Hepatocyte (in vitro differentiated cells): ENCODE measurements around the gene TMIE. TPM values are rescaled to one million over a fixed set of nuclear protein-coding genes. Genes with fewer than 3 reads are reported as not detected.

ENCODE experiments used
- DNase-seq: peaks from one replicate; pipeline ENCODE4 v3.0.0-alpha.2; 2016; ENCODE audit warnings: low spot score
- H2AFZ ChIP-seq: fragments of 200-600 bp; sonication (generic); 2 replicates; pipeline ENCODE4 v1.6.0; 2016; ENCODE audit warnings: antibody characterized with exemption, mild to moderate bottlenecking
- H3K27ac ChIP-seq: fragments of 200-600 bp; sonication (generic); 2 replicates; pipeline ENCODE4 v1.5.1; 2016; ENCODE audit warnings: mild to moderate bottlenecking
- H3K27me3 ChIP-seq: fragments of 200-600 bp; sonication (generic); 2 replicates; pipeline ENCODE4 v1.6.1; 2016
- H3K36me3 ChIP-seq: fragments of 200-600 bp; sonication (generic); replicated peaks from 2 replicates; pipeline ENCODE4 v1.5.1; 2016; ENCODE audit warnings: low read depth; ENCODE audit not compliant: insufficient read depth
- H3K4me1 ChIP-seq: fragments of 200-600 bp; sonication (generic); 2 replicates; pipeline ENCODE4 v1.5.1; 2016; ENCODE audit warnings: mild to moderate bottlenecking, moderate library complexity; ENCODE audit not compliant: insufficient read depth
- H3K4me2 ChIP-seq: fragments of 200-600 bp; sonication (generic); 2 replicates; pipeline ENCODE4 v1.6.0; 2016
- H3K4me3 ChIP-seq: fragments of 200-600 bp; sonication (generic); 2 replicates; pipeline ENCODE4 v1.5.1; 2016; ENCODE audit warnings: mild to moderate bottlenecking
- H3K79me2 ChIP-seq: fragments of 200-600 bp; sonication (generic); 2 replicates; pipeline ENCODE4 v1.6.0; 2017; ENCODE audit warnings: mild to moderate bottlenecking
- H3K9me2 ChIP-seq: fragments of 200-600 bp; sonication (generic); replicated peaks from 2 replicates; pipeline ENCODE4 v1.6.0; 2017; ENCODE audit warnings: mild to moderate bottlenecking; ENCODE audit not compliant: insufficient read depth
- H3K9me3 ChIP-seq: fragments of 200-600 bp; sonication (generic); 2 replicates; pipeline ENCODE4 v1.5.1; 2016; ENCODE audit warnings: low read depth, mild to moderate bottlenecking
- H4K20me1 ChIP-seq: fragments of 200-600 bp; sonication (generic); 2 replicates; pipeline ENCODE4 v1.6.0; 2016; ENCODE audit warnings: mild to moderate bottlenecking; ENCODE audit not compliant: insufficient read depth, poor library complexity, severe bottlenecking
- CTCF ChIP-seq: fragments of 200-600 bp; sonication (generic); IDR thresholded peaks from 2 replicates; pipeline ENCODE4 v1.5.1; 2016; ENCODE audit warnings: antibody characterized with exemption, mild to moderate bottlenecking; ENCODE audit not compliant: poor library complexity
- EZH2 ChIP-seq: fragments of 200-600 bp; sonication (generic); IDR thresholded peaks from 2 replicates; pipeline ENCODE4 v1.6.1; 2016; ENCODE audit warnings: antibody characterized with exemption, mild to moderate bottlenecking, borderline replicate concordance
- EZH2phosphoT487 ChIP-seq: fragments of 200-600 bp; sonication (generic); IDR thresholded peaks from one replicate; pipeline ENCODE4 v1.6.1; 2018; ENCODE audit warnings: antibody characterized with exemption, mild to moderate bottlenecking, low read depth, moderate library complexity; ENCODE audit not compliant: unreplicated experiment, severe bottlenecking
- WGBS: methylation state at CpG from one replicate; pipeline ENCODE4 v1.1.6; 2016; ENCODE audit warnings: low lambda C conversion rate; ENCODE audit errors: missing lambda C conversion rate; 5-methylcytosine and 5-hydroxymethylcytosine counted together
- polyA plus RNA-seq: library from polyadenylated mRNA; unstranded; fragments of >200 nt; fragmentation: Nextera tagmentation; extraction: Ambion mirVana; gene quantifications from 2 replicates; pipeline ENCODE4 v1.2.1, GENCODE V29; 2016
- total RNA-seq: library from RNA; depleted of rRNA; stranded (reverse); fragments of >200 nt; gene quantifications from 2 replicates; pipeline ENCODE4 v1.2.3, GENCODE V29; 2014

Gene TMIE
- total and polyA plus RNA-seq, 2 experiments from 2014 or later, result 0.37 to 0.51 TPM

GRCh38 chr3:46710229-46710628 lies 9.0 kb downstream of the TMIE start:
- Histone ChIP-seq H3K79me2 (no peaks in the 10 kb centered on the region), H3K4me3 (no peak overlapping the region), H3K27ac (no peak overlapping the region), H3K36me3 (no peaks in the 10 kb centered on the region), H4K20me1 (no peaks in the 10 kb centered on the region), H3K27me3 (no peaks in the 10 kb centered on the region), H3K4me1 (peaks cover 19% of the 10 kb centered on the region), H2AFZ (no peak overlapping the region), H3K4me2 (no peak overlapping the region), H3K9me2 (no peaks in the 10 kb centered on the region), H3K9me3 (no peaks in the 10 kb centered on the region)
- no peak for TF ChIP-seq EZH2phosphoT487
- TF ChIP-seq CTCF, result no peak
- no peak for TF ChIP-seq EZH2
- no peak for DNase-seq
- 93% methylated on average over 7 of the region's 7 CpGs for WGBS

GRCh38 chr3:46710671-46711295 lies 9.6 kb downstream of the TMIE start:
- Histone ChIP-seq H3K4me1 (peaks cover 13% of the 10 kb centered on the region), H3K27me3 (no peaks in the 10 kb centered on the region), H2AFZ (no peak overlapping the region), H3K36me3 (no peaks in the 10 kb centered on the region), H3K79me2 (no peaks in the 10 kb centered on the region), H3K9me3 (no peaks in the 10 kb centered on the region), H3K9me2 (no peaks in the 10 kb centered on the region), H3K27ac (no peak overlapping the region), H4K20me1 (no peaks in the 10 kb centered on the region), H3K4me3 (no peak overlapping the region), H3K4me2 (no peak overlapping the region)
- 97% methylated on average over 6 of the region's 6 CpGs for WGBS
- no peak for DNase-seq
- TF ChIP-seq EZH2phosphoT487 (no peak), EZH2 (no peak), CTCF (no peak)

- no peak overlapping the region for H2AFZ ChIP-seq
- 100% methylated on average over 2 of the region's 2 CpGs for WGBS
- H3K27ac ChIP-seq, result no peak overlapping the region
- H3K9me3 ChIP-seq, result no peaks in the 10 kb centered on the region
- H3K4me1 ChIP-seq, result peaks cover 8% of the 10 kb centered on the region
- H3K4me2 ChIP-seq, result no peak overlapping the region
- H3K79me2 ChIP-seq, result no peaks in the 10 kb centered on the region
- H3K9me2 ChIP-seq, result no peaks in the 10 kb centered on the region
- no peaks in the 10 kb centered on the region for H3K27me3 ChIP-seq
- TF ChIP-seq EZH2 (no peak), EZH2phosphoT487 (no peak), CTCF (no peak)
- no peak overlapping the region for H3K4me3 ChIP-seq
- no peaks in the 10 kb centered on the region for H4K20me1 ChIP-seq
- H3K36me3 ChIP-seq, result no peaks in the 10 kb centered on the region
- peak; percentile 38 for DNase-seq
These were observed 10.1 kb downstream of the TMIE start for GRCh38 chr3:46711305-46711704.
